ENCODE data around the gene XRCC5.

- TF ChIP-seq GATA2 (IDR thresholded peaks at IDR 0.05; ENCODE audit: insufficient read depth, insufficient read length, low read depth, low read length), result no peak
- TF ChIP-seq POLR2A (IDR thresholded peaks at IDR 0.05; ENCODE audit: low read depth, low read length), result no peak
- TF ChIP-seq CTCF (IDR thresholded peaks at IDR 0.05; ENCODE audit: extremely low read depth in 1 of 2, insufficient read depth in 1 of 2, low read depth in 1 of 2, low read length in 2 of 2), result no peak
- no peak for TF ChIP-seq POLR2AphosphoS5 (IDR thresholded peaks at IDR 0.05; ENCODE audit: insufficient read depth, low read depth, low read length)
- no peak for TF ChIP-seq EZH2 (IDR thresholded peaks at IDR 0.05; ENCODE audit: borderline replicate concordance, low read depth, low read length, severe bottlenecking)
- TF ChIP-seq FOS (IDR thresholded peaks at IDR 0.05; ENCODE audit: borderline replicate concordance, insufficient read depth, low read length), result no peak
- no peak for TF ChIP-seq MAX (IDR thresholded peaks at IDR 0.05; ENCODE audit: insufficient read depth, insufficient read length)
- no peak for TF ChIP-seq MYC (IDR thresholded peaks at IDR 0.05; ENCODE audit: low read depth, low read length)
Measured at GRCh38 chr2:216082805-216083204, 26.3 kb upstream of the XRCC5 start.

Measured in endothelial cell of umbilical vein (primary cell).